ENCODE measurements around the gene OR13C2. TPM values are rescaled to one million over a fixed set of nuclear protein-coding genes. Genes with fewer than 3 reads are reported as not detected.

Gene OR13C2
- total RNA-seq, 1 donor from 2014 or later: 0.36 TPM

DNA sequence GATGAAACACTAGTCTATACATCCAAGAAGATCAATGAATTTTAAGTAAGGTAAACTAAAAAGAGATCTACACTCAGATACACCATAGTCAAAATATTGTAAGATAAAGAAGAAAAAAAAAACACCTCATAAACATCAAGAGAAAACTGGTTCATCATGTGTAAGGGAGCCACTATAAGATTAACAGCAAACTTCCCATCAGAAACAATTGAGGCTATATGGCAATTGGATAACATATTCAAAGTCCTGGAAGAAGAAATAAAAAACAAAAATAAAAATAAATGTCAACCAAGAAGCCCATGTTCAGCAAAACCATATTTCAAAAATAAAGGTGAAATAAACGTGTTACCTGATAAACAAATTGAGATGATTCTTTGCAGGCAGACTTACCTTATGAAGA, 32.8 kb downstream of the OR13C2 start:
- no peaks in the 10 kb centered on the region for H3K4me1 Mint-ChIP-seq (ENCODE audit: low read depth)
- no peaks in the 10 kb centered on the region for H3K27me3 Mint-ChIP-seq
- TF ChIP-seq, protein P1, sequence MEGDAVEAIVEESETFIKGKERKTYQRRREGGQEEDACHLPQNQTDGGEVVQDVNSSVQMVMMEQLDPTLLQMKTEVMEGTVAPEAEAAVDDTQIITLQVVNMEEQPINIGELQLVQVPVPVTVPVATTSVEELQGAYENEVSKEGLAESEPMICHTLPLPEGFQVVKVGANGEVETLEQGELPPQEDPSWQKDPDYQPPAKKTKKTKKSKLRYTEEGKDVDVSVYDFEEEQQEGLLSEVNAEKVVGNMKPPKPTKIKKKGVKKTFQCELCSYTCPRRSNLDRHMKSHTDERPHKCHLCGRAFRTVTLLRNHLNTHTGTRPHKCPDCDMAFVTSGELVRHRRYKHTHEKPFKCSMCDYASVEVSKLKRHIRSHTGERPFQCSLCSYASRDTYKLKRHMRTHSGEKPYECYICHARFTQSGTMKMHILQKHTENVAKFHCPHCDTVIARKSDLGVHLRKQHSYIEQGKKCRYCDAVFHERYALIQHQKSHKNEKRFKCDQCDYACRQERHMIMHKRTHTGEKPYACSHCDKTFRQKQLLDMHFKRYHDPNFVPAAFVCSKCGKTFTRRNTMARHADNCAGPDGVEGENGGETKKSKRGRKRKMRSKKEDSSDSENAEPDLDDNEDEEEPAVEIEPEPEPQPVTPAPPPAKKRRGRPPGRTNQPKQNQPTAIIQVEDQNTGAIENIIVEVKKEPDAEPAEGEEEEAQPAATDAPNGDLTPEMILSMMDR (IDR thresholded peaks at IDR 0.05; ENCODE audit: unreplicated experiment): no peak
- DNase-seq (ENCODE audit: low spot score, unreplicated experiment): no peak
- H3K4me3 Mint-ChIP-seq (ENCODE audit: low read depth): no peak overlapping the region
- peaks cover 27% of the 10 kb centered on the region for H3K9me3 Mint-ChIP-seq (ENCODE audit: low read depth)
- no peaks in the 10 kb centered on the region for H3K36me3 Mint-ChIP-seq (ENCODE audit: insufficient read depth)
- no peak overlapping the region for H3K27ac Mint-ChIP-seq

DNA sequence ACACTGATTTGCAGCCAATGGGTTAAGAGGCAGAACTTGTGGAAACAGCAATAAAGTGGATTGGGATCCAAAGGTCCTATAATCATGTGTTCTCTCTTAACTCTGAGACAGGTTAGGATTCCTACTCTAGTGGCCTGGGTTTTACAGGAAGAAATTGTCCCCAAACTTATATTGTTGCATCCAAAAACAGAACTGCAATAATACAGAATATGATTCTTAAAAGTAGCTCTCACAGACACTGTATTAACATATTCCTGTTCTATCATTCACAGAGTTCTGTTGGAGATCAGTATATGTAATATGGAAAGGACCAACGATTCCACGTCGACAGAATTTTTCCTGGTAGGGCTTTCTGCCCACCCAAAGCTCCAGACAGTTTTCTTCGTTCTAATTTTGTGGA, 36.6 kb downstream of the OR13C2 start, which contains the start of gene OR13C8:
Gene OR13C8, plus strand, starts transcription at position 301 of the 400 bp plus-strand sequence. Its CDS starts 0 bp downstream, at position 301.
- Mint-ChIP-seq H3K27me3 (no peaks in the 10 kb centered on the region), H3K4me1 (ENCODE audit: low read depth) (no peaks in the 10 kb centered on the region), H3K9me3 (ENCODE audit: low read depth) (peaks cover 24% of the 10 kb centered on the region), H3K36me3 (ENCODE audit: insufficient read depth) (no peaks in the 10 kb centered on the region), H3K4me3 (ENCODE audit: low read depth) (no peak within 1 kb of the TSS), H3K27ac (no peak within 1 kb of the TSS)
- DNase-seq (ENCODE audit: low spot score, unreplicated experiment): no peak
- TF ChIP-seq, protein P1 (IDR thresholded peaks at IDR 0.05; ENCODE audit: unreplicated experiment): no peak

DNA sequence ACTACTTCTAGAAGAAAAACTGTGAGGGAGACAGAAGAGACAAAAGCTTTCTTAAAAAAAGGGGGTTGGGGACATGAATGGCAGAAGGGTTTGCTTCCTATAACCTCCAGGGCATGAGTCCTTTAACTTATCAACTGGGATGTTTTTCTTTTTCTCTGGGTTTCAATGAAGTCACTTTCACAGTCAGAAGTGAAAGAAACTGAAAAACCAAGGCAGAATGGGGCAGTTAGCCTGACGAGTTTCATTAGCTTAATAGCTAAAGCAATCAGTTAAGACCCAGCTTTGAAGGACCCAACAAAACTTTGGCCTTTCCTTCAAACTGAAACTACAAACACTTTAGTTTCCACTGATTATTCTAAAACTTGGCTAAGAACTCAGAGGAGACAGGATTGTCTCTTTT, 41.1 kb downstream of the OR13C2 start:
- DNase-seq (ENCODE audit: low spot score, unreplicated experiment): no peak
- Mint-ChIP-seq H3K9me3 (ENCODE audit: low read depth) (peaks cover 8% of the 10 kb centered on the region), H3K4me3 (ENCODE audit: low read depth) (no peak overlapping the region), H3K27me3 (no peaks in the 10 kb centered on the region), H3K27ac (no peak overlapping the region), H3K36me3 (ENCODE audit: insufficient read depth) (no peaks in the 10 kb centered on the region), H3K4me1 (ENCODE audit: low read depth) (no peaks in the 10 kb centered on the region)
- TF ChIP-seq, protein P1 (IDR thresholded peaks at IDR 0.05; ENCODE audit: unreplicated experiment): no peak

DNA sequence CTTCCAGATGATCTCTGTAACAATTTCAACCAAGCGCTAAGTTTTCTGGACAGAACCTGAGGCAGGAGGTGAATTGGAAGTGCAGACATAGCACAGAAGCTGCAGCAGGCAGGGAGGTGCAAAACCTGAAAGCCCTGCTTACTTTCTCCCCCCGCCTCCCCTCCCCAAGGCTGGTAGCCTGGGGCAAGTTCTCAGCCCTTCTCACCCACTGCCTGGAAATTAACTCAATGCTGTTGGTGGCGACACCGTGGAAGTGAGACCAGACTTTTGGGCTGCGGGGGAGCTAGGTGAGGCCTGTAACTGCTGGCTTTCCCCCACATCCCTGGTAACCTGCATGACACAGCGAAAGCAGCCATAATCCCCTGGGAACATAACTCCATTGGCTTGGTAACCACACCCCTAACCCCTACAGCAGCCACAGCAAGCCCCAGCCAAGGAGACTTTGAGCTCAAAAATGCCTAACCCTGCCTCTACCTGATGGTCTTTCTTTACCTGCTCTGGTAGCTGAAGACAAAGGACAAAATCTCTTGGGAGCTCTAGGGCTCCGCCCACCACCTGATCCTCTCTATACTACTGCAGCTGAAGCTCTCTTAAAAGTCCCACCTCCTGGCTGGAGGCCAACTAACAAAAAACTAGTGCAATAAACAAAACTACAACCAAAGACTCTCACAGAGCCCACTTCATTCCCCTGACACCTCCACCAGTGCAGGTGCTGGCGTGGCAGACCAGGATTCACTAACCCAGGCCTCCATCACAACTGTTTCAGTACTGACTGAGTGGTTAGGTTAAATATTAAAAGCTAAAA, 48.4 kb downstream of the OR13C2 start:
- no peak overlapping the region for H3K4me3 Mint-ChIP-seq (ENCODE audit: low read depth)
- H3K36me3 Mint-ChIP-seq (ENCODE audit: insufficient read depth): peaks cover 1% of the 10 kb centered on the region
- TF ChIP-seq, protein P1 (IDR thresholded peaks at IDR 0.05; ENCODE audit: unreplicated experiment): no peak
- no peak for DNase-seq (ENCODE audit: low spot score, unreplicated experiment)
- H3K4me1 Mint-ChIP-seq (ENCODE audit: low read depth): no peaks in the 10 kb centered on the region
- H3K27ac Mint-ChIP-seq: no peak overlapping the region
- H3K27me3 Mint-ChIP-seq: no peaks in the 10 kb centered on the region
- H3K9me3 Mint-ChIP-seq (ENCODE audit: low read depth): peaks cover 19% of the 10 kb centered on the region

DNA sequence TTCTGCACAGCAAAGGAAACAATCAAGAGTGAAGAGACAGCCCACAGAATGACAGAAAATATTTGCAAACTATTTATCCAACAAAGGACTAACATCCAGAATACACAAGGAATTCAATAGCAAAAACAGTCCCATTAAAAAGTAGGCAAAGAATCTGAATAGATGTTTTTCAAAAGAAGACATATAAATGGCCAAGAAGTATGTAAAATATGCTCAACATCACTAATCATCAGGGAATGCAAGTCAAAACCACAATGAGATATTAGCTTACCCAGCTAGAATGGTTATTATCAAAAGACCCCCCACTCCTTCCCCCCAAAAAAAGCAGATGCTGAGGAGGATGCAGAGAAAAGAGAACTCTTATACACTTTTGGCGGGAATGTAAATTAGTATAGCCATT, 49.9 kb downstream of the OR13C2 start:
- H3K36me3 Mint-ChIP-seq (ENCODE audit: insufficient read depth): peaks cover 1% of the 10 kb centered on the region
- H3K27ac Mint-ChIP-seq: no peak overlapping the region
- H3K27me3 Mint-ChIP-seq: no peaks in the 10 kb centered on the region
- H3K4me1 Mint-ChIP-seq (ENCODE audit: low read depth): no peaks in the 10 kb centered on the region
- DNase-seq (ENCODE audit: low spot score, unreplicated experiment): no peak
- TF ChIP-seq, protein P1 (IDR thresholded peaks at IDR 0.05; ENCODE audit: unreplicated experiment): no peak
- H3K4me3 Mint-ChIP-seq (ENCODE audit: low read depth): no peak overlapping the region
- H3K9me3 Mint-ChIP-seq (ENCODE audit: low read depth): peaks cover 19% of the 10 kb centered on the region

Other genes starting within 250 kb of the OR13C2 start
- gene OR13F1, start 101.4 kb downstream of the OR13C2 start, total RNA-seq: not detected in 2 replicates
- gene OR13C4, start 78.4 kb downstream of the OR13C2 start, total RNA-seq: not detected in 2 replicates
- gene OR13C3, start 68.8 kb downstream of the OR13C2 start, total RNA-seq: not detected in 2 replicates
- gene OR13C8, start 36.5 kb downstream of the OR13C2 start, total RNA-seq: not detected in 2 replicates
- 0.47 TPM in 1 of 2 replicates, not detected in the other for gene OR13C5, start 6.2 kb downstream of the OR13C2 start, total RNA-seq
- gene OR13C9, start 12.6 kb upstream of the OR13C2 start, total RNA-seq: 0.36 and 0.48 TPM in 2 replicates
- not detected in 2 replicates for gene OR13D1, start 88.9 kb upstream of the OR13C2 start, total RNA-seq
- gene NIPSNAP3A, start 142.1 kb upstream of the OR13C2 start, total RNA-seq: 25.1 and 26.4 TPM in 2 replicates
- 5.5 and 7.8 TPM in 2 replicates for gene NIPSNAP3B, start 158.5 kb upstream of the OR13C2 start, total RNA-seq

All from progenitor cell of endocrine pancreas (in vitro differentiated cells).